Endodermal cell (in vitro differentiated cells): ENCODE measurements around the gene CD86. TPM values are rescaled to one million over a fixed set of nuclear protein-coding genes. Genes with fewer than 3 reads are reported as not detected.

Experiments
- DNase-seq: peaks from one replicate; pipeline ENCODE4 v3.0.0-alpha.2; 2017
- H3K27ac ChIP-seq: 2 replicates; pipeline ENCODE4 v1.5.1; 2013; ENCODE audit warnings: mild to moderate bottlenecking, low read depth, low read length, moderate library complexity
- H3K27me3 ChIP-seq: 2 replicates; pipeline ENCODE4 v1.6.1; 2013; ENCODE audit warnings: mild to moderate bottlenecking, low read length, moderate library complexity; ENCODE audit not compliant: insufficient read depth, control insufficient read depth, poor library complexity, severe bottlenecking
- H3K36me3 ChIP-seq: 2 replicates; pipeline ENCODE4 v1.7.0; 2013; ENCODE audit warnings: mild to moderate bottlenecking, low read length, moderate library complexity; ENCODE audit not compliant: control insufficient read depth, insufficient read depth
- H3K4me1 ChIP-seq: one replicate; pipeline ENCODE4 v1.7.0; 2013; ENCODE audit warnings: low read length; ENCODE audit not compliant: control insufficient read depth, insufficient read depth
- H3K4me3 ChIP-seq: 2 replicates; pipeline ENCODE4 v1.5.1; 2013; ENCODE audit warnings: mild to moderate bottlenecking, low read length, moderate library complexity
- H3K9ac ChIP-seq: 2 replicates; pipeline ENCODE4 v1.6.1; 2013; ENCODE audit warnings: mild to moderate bottlenecking, low read length, moderate library complexity; ENCODE audit not compliant: poor library complexity, severe bottlenecking; ENCODE audit errors: extremely low read depth
- H3K9me3 ChIP-seq: 2 replicates; pipeline ENCODE4 v1.6.1; 2013; ENCODE audit warnings: mild to moderate bottlenecking, low read length, moderate library complexity; ENCODE audit not compliant: control insufficient read depth
- H3K27ac Mint-ChIP-seq: 2 replicates; pipeline ENCODE4 v1.8.0; 2020; ENCODE audit warnings: mixed read lengths
- H3K27me3 Mint-ChIP-seq: 2 replicates; pipeline ENCODE4 v1.8.0; 2021; ENCODE audit warnings: mild to moderate bottlenecking, mixed read lengths; ENCODE audit not compliant: insufficient read depth
- H3K36me3 Mint-ChIP-seq: 2 replicates; pipeline ENCODE4 v1.8.0; 2020; ENCODE audit warnings: low read depth, mixed read lengths
- H3K4me1 Mint-ChIP-seq: 2 replicates; pipeline ENCODE4 v1.8.0; 2020; ENCODE audit warnings: mixed read lengths
- H3K4me3 Mint-ChIP-seq: 2 replicates; pipeline ENCODE4 v1.8.0; 2020; ENCODE audit warnings: mild to moderate bottlenecking, moderate library complexity, mixed read lengths
- H3K9me3 Mint-ChIP-seq: 2 replicates; pipeline ENCODE4 v1.8.0; 2020; ENCODE audit warnings: mild to moderate bottlenecking, mixed read lengths
- WGBS, 2 experiments: methylation state at CpG; one replicate each; pipeline versions ENCODE4 v1.1.5 to v1.1.7; 2013; ENCODE audit warnings: missing lambda C conversion rate in 2 of 2, mixed read lengths in 1 of 2; ENCODE audit not compliant: insufficient coverage in 1 of 2, insufficient read length in 1 of 2; 5-methylcytosine and 5-hydroxymethylcytosine counted together
- total RNA-seq, 2 donors: library from RNA; stranded (reverse); fragmentation: NEBNext Ultra II Directional in 1 of 2; extraction: Animal tissue kit (Norgen Biotek cat#: 25700) in 1 of 2; gene quantifications; 2 replicates in 1 of 2; 3 replicates in 1 of 2; pipeline ENCODE4 v1.2.1, GENCODE V29; 2021
- TF ChIP-seq, protein P1 (sequence below): fragments of 200-600 bp; sonication (generic); conservative IDR thresholded peaks from 2 replicates; pipeline ENCODE4 v1.5.0; 2021; ENCODE audit warnings: antibody characterized with exemption, mild to moderate bottlenecking

The CD86 gene
- total RNA-seq, 2 donors from 2014 or later: not detected

DNA sequence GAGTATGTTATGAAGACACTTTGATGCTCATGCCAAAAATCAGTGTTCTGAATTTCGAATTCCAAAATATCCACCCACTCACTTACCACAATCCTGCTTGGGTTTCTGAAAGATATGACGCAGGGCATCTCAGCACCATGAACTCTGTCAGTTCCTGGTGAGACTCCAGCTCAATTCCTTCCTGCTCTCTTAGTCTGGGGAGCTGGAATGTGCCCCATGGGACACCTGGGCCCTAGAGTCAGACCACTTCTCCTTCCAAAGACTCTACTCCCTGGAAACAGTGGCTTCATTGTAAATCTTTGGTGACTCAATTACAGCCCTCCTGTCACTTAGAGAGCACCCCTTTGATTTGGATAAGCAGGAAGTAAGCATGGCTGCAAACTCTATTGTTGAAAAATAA is 50.5 kb downstream of the CD86 start:
- WGBS, 2 experiments: 54 to 90% methylated on average over 2 of the region's 2 CpGs
- H3K36me3 ChIP-seq: no peaks in the 10 kb centered on the region
- DNase-seq: no peak
- no peaks in the 10 kb centered on the region for H3K9me3 Mint-ChIP-seq
- TF ChIP-seq, protein P1, sequence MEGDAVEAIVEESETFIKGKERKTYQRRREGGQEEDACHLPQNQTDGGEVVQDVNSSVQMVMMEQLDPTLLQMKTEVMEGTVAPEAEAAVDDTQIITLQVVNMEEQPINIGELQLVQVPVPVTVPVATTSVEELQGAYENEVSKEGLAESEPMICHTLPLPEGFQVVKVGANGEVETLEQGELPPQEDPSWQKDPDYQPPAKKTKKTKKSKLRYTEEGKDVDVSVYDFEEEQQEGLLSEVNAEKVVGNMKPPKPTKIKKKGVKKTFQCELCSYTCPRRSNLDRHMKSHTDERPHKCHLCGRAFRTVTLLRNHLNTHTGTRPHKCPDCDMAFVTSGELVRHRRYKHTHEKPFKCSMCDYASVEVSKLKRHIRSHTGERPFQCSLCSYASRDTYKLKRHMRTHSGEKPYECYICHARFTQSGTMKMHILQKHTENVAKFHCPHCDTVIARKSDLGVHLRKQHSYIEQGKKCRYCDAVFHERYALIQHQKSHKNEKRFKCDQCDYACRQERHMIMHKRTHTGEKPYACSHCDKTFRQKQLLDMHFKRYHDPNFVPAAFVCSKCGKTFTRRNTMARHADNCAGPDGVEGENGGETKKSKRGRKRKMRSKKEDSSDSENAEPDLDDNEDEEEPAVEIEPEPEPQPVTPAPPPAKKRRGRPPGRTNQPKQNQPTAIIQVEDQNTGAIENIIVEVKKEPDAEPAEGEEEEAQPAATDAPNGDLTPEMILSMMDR: no peak
- H3K9ac ChIP-seq: no peak overlapping the region
- no peak overlapping the region for H3K4me3 Mint-ChIP-seq
- H3K4me1 Mint-ChIP-seq: peaks cover 13% of the 10 kb centered on the region
- H3K27ac Mint-ChIP-seq: no peak overlapping the region
- no peaks in the 10 kb centered on the region for H3K9me3 ChIP-seq
- H3K36me3 Mint-ChIP-seq: no peaks in the 10 kb centered on the region
- H3K27ac ChIP-seq: no peak overlapping the region
- no peaks in the 10 kb centered on the region for H3K27me3 Mint-ChIP-seq
- H3K4me3 ChIP-seq: no peak overlapping the region
- peaks cover 3% of the 10 kb centered on the region for H3K4me1 ChIP-seq
- H3K27me3 ChIP-seq: no peaks in the 10 kb centered on the region

DNA sequence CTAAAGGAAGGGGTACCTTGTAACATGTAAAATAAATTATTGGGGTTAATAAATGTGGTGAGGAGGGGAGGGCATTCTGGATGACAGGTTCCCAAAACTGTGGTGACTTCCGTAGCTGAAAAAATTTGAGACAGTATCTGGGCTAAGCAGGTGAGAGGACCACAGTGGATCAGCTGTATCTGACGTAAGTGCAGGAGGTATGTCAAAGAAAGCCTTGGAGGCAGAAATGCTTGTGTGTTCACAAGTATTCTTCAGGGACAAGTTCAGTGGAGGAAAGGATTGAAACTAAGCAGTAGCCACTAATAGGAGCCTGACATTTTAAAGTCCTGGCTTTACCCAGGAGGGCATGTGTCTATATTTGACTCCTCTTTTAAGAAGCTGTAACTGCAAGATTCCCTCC is 52.0 kb downstream of the CD86 start:
- WGBS, 2 experiments: 94 to 100% methylated on average over 2 of the region's 2 CpGs
- H3K9ac ChIP-seq: no peak overlapping the region
- H3K9me3 ChIP-seq: peaks cover 13% of the 10 kb centered on the region
- Mint-ChIP-seq H3K36me3 (no peaks in the 10 kb centered on the region), H3K4me1 (peaks cover 13% of the 10 kb centered on the region), H3K27me3 (no peaks in the 10 kb centered on the region), H3K4me3 (no peak overlapping the region), H3K27ac (no peak overlapping the region), H3K9me3 (peaks cover 4% of the 10 kb centered on the region)
- TF ChIP-seq, protein P1: no peak
- no peaks in the 10 kb centered on the region for H3K36me3 ChIP-seq
- H3K27ac ChIP-seq: no peak overlapping the region
- no peak overlapping the region for H3K4me3 ChIP-seq
- no peaks in the 10 kb centered on the region for H3K27me3 ChIP-seq
- peaks cover 3% of the 10 kb centered on the region for H3K4me1 ChIP-seq
- DNase-seq: no peak

GRCh38 chr3:122111974-122112373 is 56.8 kb downstream of the CD86 start:
- Histone ChIP-seq H3K4me1 (peaks cover 3% of the 10 kb centered on the region), H3K27me3 (peaks cover under 1% of the 10 kb centered on the region), H3K27ac (no peak overlapping the region), H3K36me3 (no peaks in the 10 kb centered on the region), H3K9me3 (peaks cover 13% of the 10 kb centered on the region), H3K4me3 (no peak overlapping the region), H3K9ac (no peak overlapping the region)
- H3K27me3 Mint-ChIP-seq: peaks cover under 1% of the 10 kb centered on the region
- DNase-seq: no peak
- TF ChIP-seq, protein P1: no peak
- H3K36me3 Mint-ChIP-seq: no peaks in the 10 kb centered on the region
- H3K27ac Mint-ChIP-seq: no peak overlapping the region
- H3K4me3 Mint-ChIP-seq: no peak overlapping the region
- H3K9me3 Mint-ChIP-seq: peaks cover 4% of the 10 kb centered on the region
- H3K4me1 Mint-ChIP-seq: peaks cover 13% of the 10 kb centered on the region
- WGBS, 2 experiments: 82% methylated on average over 1 of the region's 1 CpG; no CpG with 5 or more reads in 1 of the 2 experiments
